Chondrocyte (in vitro differentiated cells): ENCODE measurements around the gene PGGT1B. TPM values are rescaled to one million over a fixed set of nuclear protein-coding genes. Genes with fewer than 3 reads are reported as not detected.
A peak's percentile ranks its signal among the peaks of the same experiment; 100 is the strongest.

ENCODE experiments used
- DNase-seq: peaks from one replicate; pipeline ENCODE4 v3.0.0; 2021; ENCODE audit warnings: mixed read lengths, low spot score
- H3K27ac Mint-ChIP-seq: one replicate; pipeline ENCODE4 v1.8.0; 2021; ENCODE audit warnings: mild to moderate bottlenecking, moderate library complexity, mixed read lengths; ENCODE audit not compliant: unreplicated experiment
- H3K27me3 Mint-ChIP-seq: 2 replicates; pipeline ENCODE4 v1.8.0; 2021; ENCODE audit warnings: low read depth, mixed read lengths
- H3K36me3 Mint-ChIP-seq: 2 replicates; pipeline ENCODE4 v1.8.0; 2021; ENCODE audit warnings: low read depth, mixed read lengths
- H3K4me1 Mint-ChIP-seq: 2 replicates; pipeline ENCODE4 v1.8.0; 2021; ENCODE audit warnings: low read depth, mild to moderate bottlenecking, mixed read lengths
- H3K4me3 Mint-ChIP-seq: one replicate; pipeline ENCODE4 v1.8.0; 2021; ENCODE audit warnings: mild to moderate bottlenecking, moderate library complexity, mixed read lengths; ENCODE audit not compliant: unreplicated experiment
- H3K9me3 Mint-ChIP-seq: 2 replicates; pipeline ENCODE4 v1.8.0; 2021; ENCODE audit warnings: low read depth, mixed read lengths
- total RNA-seq: library from RNA; stranded (reverse); gene quantifications from 3 replicates; pipeline ENCODE4 v1.2.1, GENCODE V29; 2021
- TF ChIP-seq, protein P1 (sequence below): fragments of 200-600 bp; sonication (generic); IDR thresholded peaks from 2 replicates; pipeline ENCODE4 v1.5.0; 2021; ENCODE audit warnings: antibody characterized with exemption, mild to moderate bottlenecking, moderate library complexity

The PGGT1B gene
- total RNA-seq, 1 donor from 2014 or later: 38.2 TPM

DNA sequence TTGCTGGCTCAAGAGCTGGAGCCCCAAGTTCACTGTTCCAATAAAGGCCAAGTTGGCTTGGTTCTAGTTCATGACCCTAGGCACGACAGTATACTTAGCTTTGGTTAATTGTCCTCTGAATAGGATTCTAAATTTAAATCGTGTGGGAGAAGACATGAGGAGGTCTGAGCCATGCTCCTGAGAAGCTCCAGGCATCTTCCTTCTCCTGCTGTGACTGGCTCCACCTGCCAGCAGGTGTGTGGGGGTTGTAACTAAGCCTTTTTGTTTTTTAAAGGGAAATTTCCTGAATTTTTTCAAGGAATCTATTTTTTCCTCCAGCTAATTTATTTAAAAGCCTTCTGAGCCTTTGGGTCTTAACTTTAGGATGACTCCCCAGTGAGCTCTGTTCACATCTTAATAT is 72.8 kb downstream of the PGGT1B start:
- no peak overlapping the region for H3K4me3 Mint-ChIP-seq
- TF ChIP-seq, protein P1, sequence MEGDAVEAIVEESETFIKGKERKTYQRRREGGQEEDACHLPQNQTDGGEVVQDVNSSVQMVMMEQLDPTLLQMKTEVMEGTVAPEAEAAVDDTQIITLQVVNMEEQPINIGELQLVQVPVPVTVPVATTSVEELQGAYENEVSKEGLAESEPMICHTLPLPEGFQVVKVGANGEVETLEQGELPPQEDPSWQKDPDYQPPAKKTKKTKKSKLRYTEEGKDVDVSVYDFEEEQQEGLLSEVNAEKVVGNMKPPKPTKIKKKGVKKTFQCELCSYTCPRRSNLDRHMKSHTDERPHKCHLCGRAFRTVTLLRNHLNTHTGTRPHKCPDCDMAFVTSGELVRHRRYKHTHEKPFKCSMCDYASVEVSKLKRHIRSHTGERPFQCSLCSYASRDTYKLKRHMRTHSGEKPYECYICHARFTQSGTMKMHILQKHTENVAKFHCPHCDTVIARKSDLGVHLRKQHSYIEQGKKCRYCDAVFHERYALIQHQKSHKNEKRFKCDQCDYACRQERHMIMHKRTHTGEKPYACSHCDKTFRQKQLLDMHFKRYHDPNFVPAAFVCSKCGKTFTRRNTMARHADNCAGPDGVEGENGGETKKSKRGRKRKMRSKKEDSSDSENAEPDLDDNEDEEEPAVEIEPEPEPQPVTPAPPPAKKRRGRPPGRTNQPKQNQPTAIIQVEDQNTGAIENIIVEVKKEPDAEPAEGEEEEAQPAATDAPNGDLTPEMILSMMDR: no peak
- H3K36me3 Mint-ChIP-seq: no peaks in the 10 kb centered on the region
- no peak for DNase-seq
- peaks cover 8% of the 10 kb centered on the region for H3K27me3 Mint-ChIP-seq
- H3K9me3 Mint-ChIP-seq: no peaks in the 10 kb centered on the region
- no peaks in the 10 kb centered on the region for H3K4me1 Mint-ChIP-seq
- no peak overlapping the region for H3K27ac Mint-ChIP-seq

- TF ChIP-seq, protein P1: no peak
- H3K27me3 Mint-ChIP-seq: peaks cover 23% of the 10 kb centered on the region
- H3K27ac Mint-ChIP-seq: no peak overlapping the region
- H3K4me3 Mint-ChIP-seq: no peak overlapping the region
- peaks cover 4% of the 10 kb centered on the region for H3K9me3 Mint-ChIP-seq
- H3K4me1 Mint-ChIP-seq: no peaks in the 10 kb centered on the region
- no peak for DNase-seq
- H3K36me3 Mint-ChIP-seq: peaks cover 3% of the 10 kb centered on the region
Observed at GRCh38 chr5:115186794-115187193, 75.9 kb downstream of the PGGT1B start.

GRCh38 chr5:115184770-115185169 is 77.9 kb downstream of the PGGT1B start:
- Mint-ChIP-seq H3K4me3 (no peak overlapping the region), H3K27me3 (peaks cover 41% of the 10 kb centered on the region), H3K9me3 (peaks cover 4% of the 10 kb centered on the region), H3K27ac (no peak overlapping the region), H3K4me1 (peaks cover 9% of the 10 kb centered on the region), H3K36me3 (peaks cover 3% of the 10 kb centered on the region)
- no peak for DNase-seq
- TF ChIP-seq, protein P1: no peak

DNA sequence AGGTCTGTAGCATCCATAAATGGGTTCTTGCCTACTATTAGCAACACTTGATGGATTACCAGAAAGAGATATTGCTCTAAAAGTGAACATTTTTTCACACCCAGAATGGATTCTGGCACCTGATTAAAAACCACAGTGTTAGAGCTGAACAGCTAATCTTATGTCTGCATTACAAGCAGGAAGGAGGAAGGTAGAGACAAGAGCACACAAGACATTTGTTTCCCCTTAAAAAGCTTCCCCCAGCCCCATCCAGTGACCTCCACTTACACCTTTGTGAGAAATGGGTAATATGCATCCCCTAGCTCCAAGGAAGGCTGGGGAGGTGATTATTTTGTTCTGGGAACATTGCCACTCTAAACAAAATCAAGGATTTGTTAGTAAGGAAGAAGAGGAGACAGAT is 80.9 kb downstream of the PGGT1B start:
- no peak overlapping the region for H3K27ac Mint-ChIP-seq
- H3K4me1 Mint-ChIP-seq: peaks cover 9% of the 10 kb centered on the region
- no peak overlapping the region for H3K4me3 Mint-ChIP-seq
- peaks cover 3% of the 10 kb centered on the region for H3K36me3 Mint-ChIP-seq
- peaks cover 4% of the 10 kb centered on the region for H3K9me3 Mint-ChIP-seq
- no peak for DNase-seq
- peaks cover 59% of the 10 kb centered on the region for H3K27me3 Mint-ChIP-seq
- TF ChIP-seq, protein P1: no peak

DNA sequence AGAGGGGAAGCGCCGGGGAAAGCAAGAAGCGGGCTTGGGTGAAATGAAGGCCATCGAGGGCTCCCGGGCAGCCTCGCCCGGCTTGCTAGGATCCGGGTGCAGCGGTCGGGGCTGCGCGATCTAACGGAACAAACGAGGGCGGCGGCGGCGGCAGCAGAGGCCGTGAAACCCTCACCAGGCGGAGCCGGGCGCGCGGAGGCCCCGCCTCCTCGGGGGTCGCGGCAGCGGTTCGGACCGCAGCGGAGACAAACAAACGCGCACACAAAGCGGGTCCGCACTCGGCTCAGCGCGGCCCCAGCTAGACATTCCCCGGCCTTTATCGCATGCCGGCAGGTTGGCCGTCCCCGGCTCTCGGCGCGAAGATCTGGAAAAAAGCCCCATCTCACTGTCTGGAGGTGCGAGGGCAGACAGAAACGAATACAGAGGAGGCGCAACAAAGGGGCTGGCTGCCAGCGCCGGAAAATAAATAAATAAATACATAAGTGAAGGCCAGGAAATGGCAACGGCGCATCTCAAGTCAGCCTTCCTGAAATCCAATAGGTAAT is 82.4 kb downstream of the PGGT1B start:
- Mint-ChIP-seq H3K4me1 (peaks cover 9% of the 10 kb centered on the region), H3K27ac (peak overlapping the region; percentile 45), H3K9me3 (peaks cover 4% of the 10 kb centered on the region), H3K36me3 (peaks cover 3% of the 10 kb centered on the region), H3K4me3 (peak overlapping the region; percentile 89), H3K27me3 (peaks cover 62% of the 10 kb centered on the region)
- TF ChIP-seq, protein P1: no peak
- DNase-seq: no peak
